Inferior parietal cortex (tissue), 1 donor: ENCODE data around the gene OTUD4.
A peak's percentile ranks its signal among the peaks of the same experiment; 100 is the strongest.
"Not testable (repeated sequence)": the region's sequence is repeated elsewhere in the genome, so short reads cannot be mapped to it uniquely, and the experiment has no call there.

Experiments
- DNase-seq: peaks from one replicate; pipeline ENCODE4 v3.0.0-alpha.2; 2016; ENCODE audit errors: extremely low spot score

Gene OTUD4

DNA sequence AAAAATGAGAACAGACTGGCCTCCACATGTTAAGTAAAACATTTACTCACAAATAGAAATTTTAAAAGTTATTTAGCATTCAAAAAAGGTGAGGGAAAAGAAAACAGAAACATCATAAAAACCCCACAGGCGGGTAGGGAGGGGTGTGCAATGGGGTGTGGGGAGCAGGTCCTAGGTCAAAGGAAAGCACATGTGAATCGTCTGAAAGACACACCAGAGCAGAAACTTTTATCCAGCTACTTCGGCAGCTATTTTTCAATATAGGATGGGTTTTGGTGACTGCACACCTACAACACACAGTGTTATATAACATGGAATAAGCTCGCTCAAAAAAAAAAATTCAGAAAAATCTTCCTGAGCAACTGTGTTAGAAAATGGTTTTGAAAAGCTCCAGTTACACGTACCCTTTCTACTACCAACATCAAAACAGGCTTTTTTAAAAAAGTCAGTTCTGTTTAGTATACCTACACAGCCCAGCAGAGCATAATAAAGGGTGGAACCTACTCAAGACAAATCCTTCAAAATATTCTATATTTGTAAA is 1.6 kb downstream of the OTUD4 start:
- peak; percentile 47 for DNase-seq

DNA sequence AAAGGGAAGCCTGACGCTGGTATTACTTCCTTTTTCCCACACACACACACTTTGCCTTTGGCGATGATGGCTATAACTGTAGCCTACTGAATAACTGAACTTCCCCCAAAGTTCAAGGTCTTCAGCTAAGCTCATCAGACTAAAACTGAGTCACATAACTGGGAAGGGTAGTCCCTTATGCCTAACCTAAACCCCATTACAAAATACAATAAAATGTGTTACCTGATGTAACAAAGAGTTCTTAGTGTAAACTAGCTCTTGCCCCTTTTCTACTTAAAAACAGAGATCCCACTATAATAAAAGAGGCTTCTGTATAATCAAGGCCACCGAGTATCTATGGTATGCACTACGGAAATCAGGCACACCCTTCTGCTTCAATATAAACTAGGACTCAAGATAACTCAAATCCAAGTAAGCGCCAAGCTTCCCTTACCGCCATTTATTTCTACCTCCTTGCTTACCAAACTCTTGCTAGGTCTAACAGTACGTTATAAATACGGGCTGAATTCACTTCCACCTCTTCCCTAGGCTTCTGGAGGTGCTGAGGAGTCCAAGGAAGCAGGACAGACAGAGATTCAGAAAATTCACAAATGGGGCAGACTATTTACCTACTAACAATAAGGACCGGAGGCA is 2.4 kb downstream of the OTUD4 start:
- DNase-seq: no peak

DNA sequence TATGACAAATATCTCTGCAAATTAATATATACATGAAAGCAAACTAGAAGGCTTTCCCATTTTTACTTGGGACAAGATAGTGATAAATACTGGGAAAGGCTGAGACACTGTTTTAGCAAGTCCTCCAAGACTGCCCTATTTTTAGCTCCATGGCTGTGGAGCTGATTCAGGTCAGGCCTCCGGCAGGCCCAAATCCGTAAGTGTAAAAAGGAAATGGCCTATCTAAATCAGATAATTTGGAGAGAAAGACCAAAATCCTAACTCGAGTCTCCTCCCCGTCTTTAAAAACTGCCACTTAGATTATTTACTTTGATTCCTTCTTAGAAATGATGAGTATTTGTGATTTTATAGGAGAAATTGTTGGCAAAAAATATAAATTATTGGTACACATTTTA is 2.9 kb downstream of the OTUD4 start:
- DNase-seq: no peak

DNA sequence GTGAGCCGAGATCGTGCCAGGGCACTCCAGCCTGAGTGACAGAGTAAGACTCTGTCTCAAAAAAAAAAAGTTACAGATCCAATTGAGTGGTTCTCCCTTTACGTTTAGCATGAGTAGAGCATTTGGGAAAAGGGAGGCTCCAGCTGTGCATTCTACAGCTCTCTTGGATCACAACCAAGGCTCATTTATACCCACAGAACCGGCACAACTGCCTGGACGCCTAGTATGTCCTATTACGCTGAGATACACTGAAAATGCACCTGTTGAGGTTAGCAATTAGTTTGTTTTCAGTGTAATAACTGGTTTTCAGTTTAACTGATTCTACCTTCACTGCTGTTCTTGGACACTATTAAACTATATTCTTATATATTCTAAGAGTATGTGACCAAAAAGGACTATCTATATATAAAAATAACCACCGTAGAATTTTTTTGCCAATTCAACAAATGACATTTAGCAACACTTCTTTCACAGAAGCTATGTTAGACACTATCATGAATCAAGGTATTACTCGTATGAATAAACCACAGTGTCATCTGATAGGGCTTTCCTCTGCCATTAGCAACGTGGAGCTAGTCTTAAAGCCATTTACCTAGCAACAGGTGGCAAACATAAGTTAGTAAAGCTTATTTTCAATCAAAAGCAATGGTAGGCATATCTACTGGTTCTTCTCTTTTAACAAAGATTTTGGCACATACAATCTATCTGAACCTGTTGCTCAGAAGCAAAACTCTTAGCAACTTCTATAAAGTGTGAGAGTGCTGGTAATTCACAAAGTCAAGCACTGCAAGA is 3.6 kb downstream of the OTUD4 start:
- no peak for DNase-seq

- no peak for DNase-seq
These were observed 8.5 kb downstream of the OTUD4 start for GRCh38 chr4:145171911-145172310.

GRCh38 chr4:145170223-145170622 is 10.2 kb downstream of the OTUD4 start:
- DNase-seq: no peak

DNA sequence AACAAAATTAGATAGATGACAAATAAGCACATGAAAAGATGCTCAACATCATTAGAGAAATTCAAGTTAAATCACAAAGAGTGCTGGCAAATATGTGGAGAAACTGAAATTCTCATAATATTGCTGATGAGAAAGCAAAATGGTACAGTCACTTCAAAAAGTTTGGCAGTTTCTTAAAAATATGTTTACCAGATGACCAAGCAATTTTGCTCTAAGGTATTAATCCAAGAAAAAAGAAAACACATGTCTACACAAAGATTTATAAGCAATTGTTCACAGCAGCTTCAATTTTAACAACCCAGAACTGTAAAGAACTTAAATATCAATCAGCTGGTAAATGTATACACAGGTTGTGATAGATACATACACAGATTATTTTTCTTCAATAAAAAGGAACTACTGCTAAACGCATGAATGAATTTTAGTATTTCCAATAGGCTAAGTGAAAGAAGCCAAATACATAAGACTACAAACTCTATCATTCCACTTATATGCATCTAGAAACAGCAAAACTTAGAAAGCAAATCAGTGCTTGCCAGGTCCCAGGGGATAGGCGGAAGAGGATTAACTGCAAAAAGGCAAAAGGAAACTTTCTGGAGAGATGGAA is 11.7 kb downstream of the OTUD4 start:
- DNase-seq: no peak

- DNase-seq: no peak
These were observed 12.5 kb downstream of the OTUD4 start for GRCh38 chr4:145167887-145168286.

GRCh38 chr4:145161549-145161948 is 18.8 kb downstream of the OTUD4 start:
- no peak for DNase-seq

DNA sequence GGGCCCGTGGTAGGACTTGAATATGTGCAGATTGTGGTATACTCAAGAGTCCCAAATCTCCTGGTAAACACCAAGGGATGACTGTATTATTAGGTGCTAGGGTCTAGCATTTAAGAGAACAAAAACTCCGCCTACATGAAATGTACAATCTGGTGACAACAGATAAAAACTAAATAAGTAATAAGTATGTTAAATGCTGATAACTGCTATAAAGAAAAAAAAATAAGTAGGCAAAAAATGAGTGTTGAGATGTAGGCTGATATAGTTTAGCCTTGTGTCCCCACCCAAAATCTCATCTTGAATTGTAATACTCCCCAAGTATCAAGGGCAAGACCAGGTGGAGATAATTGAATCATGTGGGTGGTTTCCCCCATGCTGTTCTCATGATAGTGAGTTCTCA is 23.4 kb downstream of the OTUD4 start:
- no peak for DNase-seq

GRCh38 chr4:145155268-145155870 is 25.0 kb downstream of the OTUD4 start:
- no peak for DNase-seq

DNA sequence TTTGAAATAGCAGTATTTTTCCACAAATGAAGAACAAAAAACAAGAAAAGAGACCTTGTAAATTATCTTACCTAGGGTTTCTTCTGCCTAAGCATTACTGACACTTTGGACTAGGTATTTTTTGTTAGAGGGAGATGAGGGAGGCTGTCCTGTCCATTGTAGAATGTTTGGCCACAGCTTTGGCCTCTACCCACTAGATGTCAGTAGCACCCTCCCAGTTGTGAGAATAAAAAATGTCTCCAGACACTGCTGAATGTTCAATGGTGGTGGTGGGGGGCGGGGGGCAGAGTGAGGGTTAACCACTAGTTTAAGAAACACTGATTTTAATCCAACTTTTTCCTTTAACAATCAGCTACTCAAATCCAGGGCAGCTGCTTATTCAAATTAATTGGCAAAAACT is 25.8 kb downstream of the OTUD4 start:
- DNase-seq: no peak

DNA sequence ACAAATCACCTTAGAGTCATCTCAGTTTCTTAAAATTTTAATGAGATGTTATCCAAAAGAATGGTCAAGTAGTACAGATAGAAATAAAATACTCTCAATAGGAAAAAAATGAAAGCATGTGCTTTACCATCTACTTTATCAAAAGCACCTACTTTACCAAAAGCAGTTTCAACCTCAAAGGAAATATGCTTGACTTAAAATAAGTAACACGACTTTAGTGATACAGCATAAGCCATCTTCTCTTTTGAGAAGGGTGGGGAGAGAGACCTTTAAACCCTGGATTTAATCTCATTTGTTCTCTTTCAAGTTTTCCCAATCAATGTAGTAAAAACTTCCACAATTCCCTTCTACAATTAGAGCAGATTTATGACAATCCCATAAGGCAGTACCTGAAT is 26.5 kb downstream of the OTUD4 start:
- no peak for DNase-seq

DNA sequence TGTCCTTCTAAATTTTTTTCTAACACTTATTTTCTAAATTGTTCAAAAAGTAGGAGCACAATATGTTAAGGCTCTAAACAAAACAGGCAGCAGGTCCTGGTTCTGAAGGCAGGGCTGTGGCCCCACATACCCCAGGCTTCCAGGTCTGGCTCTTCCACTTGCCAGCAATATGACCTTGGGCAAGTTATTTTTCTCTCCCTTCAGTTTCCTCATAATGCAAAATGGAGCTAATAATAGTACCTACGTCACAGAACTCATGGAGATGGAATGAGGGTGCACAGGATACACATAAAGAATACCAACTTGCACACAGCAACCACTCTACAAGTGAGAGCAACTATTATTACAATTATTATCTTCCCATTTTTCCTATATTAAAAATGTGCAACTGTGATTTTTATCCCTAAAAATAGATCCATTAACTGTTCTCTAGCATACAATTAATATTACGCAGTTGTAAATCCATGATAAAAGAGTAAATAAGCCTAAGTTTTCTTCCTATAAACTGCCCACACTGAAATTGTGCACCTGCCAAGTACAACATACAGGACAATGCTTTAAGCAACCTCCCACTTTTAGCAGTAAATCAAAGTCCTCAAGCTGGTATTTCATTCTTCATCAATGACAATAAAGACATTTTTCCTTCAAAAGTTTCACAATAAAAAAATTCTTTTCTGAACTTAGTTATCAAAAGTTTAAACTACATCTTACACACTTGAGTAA is 27.0 kb downstream of the OTUD4 start:
- no peak for DNase-seq

GRCh38 chr4:145148980-145149379 is 31.4 kb downstream of the OTUD4 start:
- DNase-seq: no peak

DNA sequence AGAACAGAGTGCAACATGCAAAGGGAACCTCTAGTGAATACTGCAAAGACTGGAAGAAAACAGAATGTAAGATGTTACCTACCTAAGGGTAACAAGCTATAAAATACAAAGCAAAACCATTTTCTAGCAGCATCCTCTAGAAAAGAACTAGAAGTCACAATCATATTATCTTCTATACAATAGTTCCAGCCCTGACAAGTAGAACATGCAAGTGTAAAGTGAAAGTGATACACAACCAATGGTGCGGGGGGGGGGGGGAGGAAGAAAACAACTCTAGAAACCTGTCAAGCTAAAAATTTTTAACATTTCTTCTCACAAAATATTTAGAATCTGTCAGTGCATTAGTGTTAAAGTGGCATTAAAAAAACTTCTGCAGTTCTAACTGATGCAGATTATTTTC is 44.2 kb downstream of the OTUD4 start:
- DNase-seq: not testable (repeated sequence)

DNA sequence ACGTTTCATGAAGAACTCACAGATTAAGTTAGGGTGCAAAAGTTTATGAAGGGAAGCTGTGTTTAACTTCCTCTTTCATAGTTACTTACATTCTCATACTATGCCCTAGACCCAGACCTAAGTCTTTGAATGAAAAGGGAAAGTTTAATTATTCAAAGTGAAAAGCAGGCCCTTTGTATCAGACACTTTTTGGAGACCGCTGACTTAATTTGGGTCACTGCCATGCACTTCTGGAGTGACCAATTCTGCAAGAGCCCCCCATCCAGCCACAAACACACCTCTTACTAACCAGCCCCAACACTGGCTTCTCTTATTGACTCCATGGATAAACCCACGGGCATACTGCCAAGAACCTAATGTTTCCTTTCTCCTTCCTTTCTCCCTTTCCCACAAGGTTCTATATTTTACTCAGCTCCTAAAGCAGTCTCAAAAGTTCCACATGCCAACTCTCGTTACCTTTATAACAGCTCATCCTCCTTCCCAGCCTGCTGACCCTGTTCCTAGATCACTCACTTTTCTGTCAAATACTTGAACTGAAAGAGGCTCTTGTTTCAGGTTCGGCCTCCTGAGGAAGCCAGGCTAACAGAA is 47.8 kb downstream of the OTUD4 start:
- DNase-seq: no peak

DNA sequence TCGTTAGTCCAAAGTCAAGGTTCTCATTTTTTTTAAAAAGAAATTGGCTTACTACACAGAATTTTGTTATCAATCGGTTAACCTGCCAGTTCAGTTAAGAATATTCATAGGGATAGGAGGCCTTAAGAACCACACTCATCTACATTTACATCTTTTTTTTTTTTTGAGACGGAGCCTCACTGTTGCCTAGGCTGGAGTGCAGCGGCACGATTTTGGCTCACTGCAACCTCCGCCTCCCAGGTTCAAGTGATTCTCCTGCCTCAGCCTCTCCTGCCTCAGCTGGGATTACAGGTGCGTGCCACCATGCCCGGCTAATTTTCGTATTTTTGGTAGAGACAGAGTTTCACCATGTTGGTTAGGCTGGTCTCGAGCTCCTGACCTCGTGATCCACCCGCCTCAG is 48.5 kb downstream of the OTUD4 start:
- DNase-seq: no peak

GRCh38 chr4:145130788-145131399 is 49.5 kb downstream of the OTUD4 start:
- DNase-seq: no peak

GRCh38 chr4:145130130-145130529 is 50.3 kb downstream of the OTUD4 start:
- DNase-seq: no peak

DNA sequence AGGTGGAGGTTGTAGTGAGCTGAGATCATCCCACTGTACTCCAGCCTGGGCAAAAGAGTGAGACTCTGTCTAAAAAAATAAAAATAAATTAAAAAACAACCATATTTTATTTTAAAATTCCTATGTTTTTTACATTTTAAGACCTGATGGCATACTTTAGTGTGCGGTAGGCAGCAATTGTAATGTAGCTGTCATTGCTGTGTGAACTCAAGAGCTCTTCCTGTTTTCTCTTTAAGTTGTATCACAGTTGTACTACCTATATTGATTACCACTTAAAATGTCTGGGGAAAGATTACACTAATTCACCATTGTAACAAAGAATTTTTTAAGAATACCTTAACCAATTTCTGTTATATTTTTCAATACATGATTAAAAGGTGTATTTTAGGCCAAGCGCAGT is 55.0 kb downstream of the OTUD4 start:
- no peak for DNase-seq
